GM21381 (cell line): ENCODE results near the gene ANKRD45.
"Not testable (repeated sequence)": the region's sequence is repeated elsewhere in the genome, so short reads cannot be mapped to it uniquely, and the experiment has no call there.

Source experiments
- ATAC-seq: cut with Tn5 transposase; IDR thresholded peaks from one replicate; pipeline ENCODE4 v1.9.1; 2021; ENCODE audit warnings: mild to moderate bottlenecking, moderate library complexity; ENCODE audit not compliant: unreplicated experiment

Gene ANKRD45

DNA sequence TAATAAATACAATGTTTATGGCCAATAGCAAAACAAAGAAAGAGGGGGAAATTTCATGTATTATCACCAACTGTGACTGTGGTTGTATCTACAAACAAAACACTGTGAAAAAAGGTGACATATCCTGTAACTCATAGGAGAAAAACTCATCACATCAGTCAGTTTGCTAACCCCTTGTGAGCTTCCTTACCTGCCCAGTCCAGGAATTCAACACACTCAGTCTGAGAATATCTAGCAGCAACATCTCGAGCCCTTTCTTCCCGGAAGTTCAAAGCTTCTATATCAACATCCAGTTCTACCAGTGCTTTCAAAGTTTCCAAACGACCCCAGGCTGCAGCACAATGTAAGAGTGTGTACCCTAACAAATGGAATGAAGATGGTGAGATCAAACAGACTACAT, 23.0 kb downstream of the ANKRD45 start:
- ATAC-seq, result no peak

DNA sequence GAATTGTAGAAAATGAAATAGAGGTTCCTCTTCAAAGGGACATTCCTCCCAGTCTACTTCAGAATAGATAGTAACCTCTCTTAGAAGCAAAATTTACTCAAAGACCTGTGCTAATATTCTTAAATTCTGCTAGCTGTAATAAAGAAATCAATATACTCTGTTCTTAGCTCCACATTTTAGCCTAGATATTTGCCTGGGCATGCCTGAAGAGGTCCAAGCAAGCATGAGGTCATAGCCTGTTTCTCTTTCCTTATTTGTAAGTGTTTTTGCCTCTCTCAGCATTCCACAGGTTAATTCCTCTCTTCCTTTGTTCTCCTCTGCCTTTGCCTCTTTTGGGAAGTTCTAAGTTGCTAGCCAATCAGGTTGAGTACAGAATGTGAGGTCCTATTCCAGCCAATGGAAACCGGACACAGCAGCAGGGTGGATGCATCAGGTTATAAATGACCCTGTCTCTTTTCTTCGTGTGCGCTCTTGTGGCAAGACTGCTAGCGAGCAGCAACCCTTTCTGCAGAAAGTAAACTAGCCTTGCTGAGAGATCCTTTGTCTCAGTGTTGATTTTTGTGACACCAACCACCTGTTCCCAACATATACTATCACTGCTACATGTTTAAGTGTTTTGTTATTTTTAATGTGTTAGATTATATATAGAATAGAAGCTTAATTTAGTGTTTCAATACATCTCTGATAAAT, 27.1 kb downstream of the ANKRD45 start:
- not testable (repeated sequence) for ATAC-seq

DNA sequence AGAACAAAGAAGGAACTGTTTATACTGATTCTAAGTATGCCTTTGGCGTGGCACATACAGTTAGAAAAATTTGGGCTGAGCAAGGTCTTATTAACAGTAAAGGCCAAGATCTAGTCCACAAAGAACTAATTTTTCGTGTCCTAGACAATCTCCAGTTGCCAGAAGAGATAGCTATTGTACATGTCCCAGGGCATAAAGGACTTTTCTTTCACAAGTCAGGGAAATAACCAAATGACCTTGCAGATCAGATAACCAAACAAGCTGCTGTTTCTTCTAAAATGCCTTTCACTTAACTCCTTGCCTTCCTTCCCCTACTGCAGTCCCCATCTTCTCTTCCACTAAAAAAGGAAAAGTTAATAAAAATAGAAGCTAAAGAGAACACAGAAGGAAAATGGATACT, 30.5 kb downstream of the ANKRD45 start:
- ATAC-seq, result no peak

DNA sequence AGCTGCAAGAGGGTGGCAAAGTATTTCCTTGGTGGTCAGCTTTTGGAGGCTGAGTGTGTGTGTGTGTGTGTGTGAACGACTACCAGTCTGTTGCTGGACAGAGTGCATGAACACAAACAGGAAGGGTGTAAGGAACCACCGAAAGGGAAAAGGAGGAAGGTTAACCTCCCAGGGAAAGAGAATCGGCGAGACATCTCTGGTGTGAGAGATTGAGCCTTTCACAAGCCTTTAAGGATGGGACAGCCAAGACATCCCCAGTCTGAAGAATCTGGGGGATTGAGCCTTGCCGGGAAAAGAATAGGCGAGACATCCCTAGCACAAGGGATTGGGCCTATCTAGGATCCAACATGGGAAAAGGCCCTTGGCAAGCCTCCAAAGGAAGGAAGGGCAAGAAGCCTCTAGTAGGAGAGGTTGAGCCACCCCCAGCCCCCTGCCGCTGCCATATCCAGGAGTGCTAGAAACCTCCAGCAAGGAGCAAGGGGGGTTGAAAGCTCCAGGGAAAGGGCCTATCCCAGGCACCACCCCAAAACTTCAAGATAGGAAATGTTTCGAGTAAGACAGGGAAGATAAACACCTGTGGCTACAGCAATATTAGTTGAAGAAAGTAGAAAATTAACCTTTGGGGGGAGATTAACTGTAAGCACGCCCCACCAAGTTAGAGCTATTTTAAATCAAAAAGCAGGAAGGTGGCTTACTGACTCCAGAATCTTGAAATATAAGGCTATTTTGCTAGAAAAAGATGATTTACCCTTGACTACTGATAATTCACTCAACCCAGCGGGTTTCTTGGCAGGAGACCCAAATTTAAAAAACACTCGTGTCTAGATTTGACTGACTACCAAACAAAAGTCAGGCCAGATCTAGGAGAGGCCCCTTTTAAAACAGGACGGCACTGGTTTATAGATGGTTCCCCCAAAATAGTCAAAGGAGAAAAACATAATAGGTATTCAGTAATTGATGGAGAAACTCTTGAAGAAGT, 31.3 kb downstream of the ANKRD45 start:
- ATAC-seq, result no peak

DNA sequence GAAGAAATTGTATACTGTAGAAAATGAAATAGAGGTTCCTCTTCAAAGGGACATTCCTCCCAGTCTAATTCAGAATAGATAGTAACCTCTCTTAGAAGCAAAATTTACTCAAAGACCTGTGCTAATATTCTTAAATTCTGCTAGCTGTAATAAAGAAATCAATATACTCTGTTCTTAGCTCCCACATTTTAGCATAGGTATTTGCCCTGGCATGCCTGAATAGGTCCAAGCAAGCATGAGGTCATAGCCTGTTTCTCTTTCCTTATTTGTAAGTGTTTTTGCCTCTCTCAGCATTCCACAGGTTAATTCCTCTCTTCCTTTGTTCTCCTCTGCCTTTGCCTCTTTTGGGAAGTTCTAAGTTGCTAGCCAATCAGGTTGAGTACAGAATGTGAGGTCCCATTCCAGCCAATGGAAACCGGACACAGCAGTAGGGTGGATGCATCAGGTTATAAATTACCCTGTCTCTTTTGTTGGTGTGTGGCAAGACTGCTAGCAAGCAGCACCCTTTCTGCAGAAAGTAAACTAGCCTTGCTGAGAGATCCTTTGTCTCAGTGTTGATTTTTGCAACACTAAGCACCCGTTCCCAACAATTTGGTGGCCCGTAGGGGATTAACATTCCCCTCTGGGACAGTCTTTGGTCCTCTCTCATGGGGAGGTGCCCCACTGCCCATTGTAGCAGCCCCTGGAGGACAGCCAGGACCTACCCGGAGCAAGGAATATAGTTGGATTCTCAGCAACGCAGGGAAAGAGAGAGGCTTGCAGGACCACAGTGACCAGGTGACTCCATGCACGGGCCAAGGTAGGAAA, 32.2 kb downstream of the ANKRD45 start:
- ATAC-seq, result not testable (repeated sequence)

DNA sequence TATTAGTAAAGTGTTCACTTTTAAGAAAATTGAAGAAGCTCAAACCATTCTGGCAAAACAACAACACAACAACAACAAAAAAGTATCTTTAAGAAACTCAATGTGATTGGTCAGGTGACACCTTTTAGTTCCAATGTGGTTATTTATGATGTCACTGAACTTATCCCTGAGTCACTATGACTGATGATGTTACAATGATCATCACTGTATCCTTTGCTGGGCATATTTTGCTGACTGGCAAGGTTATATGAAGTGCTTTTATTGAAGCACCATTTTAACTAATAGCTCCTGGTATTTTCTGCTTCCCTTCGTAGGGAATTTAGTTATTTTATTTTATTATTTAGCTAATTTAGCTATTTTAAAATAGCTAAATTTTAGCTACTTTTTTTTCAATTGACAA, 34.5 kb downstream of the ANKRD45 start, which contains the start of gene TEX50:
Gene TEX50 (plus strand): TSS at position 223 of the 400 bp plus-strand sequence. CDS start 184 bp downstream, outside the sequence.
- no peak for ATAC-seq

DNA sequence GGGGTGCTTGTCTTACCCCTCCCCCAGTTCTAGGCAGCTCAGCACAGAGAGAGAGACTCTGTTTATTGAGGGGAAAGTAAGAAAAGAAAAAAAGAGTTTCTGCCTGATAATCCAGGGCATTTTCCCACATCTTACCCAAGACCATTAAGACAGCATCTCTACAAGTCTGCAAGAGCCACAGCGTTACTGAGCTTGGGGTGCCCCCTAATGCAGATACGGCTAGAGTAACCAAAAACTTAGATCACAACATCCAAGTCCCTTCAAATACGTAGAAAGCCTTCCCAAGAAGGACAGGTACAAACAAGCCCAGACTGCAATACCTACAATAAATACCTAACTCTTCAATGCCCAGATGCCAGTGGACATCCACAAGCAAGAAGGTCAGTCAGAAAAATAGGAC, 40.8 kb downstream of the ANKRD45 start:
- ATAC-seq, result no peak

DNA sequence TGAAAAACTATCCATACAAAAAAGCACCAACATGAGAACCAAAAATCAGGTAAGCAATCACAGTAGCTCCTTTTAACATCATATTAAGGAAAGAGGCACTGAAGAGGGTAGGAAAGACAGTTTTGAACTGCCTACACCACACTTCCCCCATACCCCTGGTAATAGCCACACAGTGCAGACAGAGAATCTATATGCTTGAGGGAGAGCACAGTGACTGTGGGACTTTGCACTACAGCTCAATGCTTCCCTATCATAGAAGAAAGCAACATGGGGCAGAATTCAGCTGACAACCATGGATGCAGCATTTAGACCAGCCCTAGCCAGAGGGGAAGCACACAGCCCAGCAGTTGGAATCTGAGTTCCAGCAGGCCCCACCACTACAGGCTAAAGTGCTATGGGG, 42.4 kb downstream of the ANKRD45 start:
- no peak for ATAC-seq

DNA sequence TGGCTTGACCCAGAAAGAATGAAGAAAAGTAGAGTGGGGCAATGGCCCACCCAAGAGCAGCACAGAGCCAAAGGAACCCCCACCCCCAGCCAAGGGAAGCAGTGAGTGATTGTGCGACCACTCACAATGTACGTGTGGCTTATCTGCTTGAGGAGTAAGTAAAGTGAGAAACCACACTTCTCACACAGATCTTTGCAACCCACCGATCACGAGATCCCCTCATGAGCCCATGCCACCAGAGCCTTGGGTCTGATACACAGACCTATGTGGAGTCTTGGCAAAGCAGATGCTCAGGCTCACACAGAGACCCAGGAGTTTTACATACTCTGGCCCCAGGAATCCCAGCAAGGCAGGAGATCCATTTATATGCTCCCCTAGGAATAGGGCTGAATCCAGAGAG, 52.8 kb downstream of the ANKRD45 start:
- ATAC-seq, result no peak

DNA sequence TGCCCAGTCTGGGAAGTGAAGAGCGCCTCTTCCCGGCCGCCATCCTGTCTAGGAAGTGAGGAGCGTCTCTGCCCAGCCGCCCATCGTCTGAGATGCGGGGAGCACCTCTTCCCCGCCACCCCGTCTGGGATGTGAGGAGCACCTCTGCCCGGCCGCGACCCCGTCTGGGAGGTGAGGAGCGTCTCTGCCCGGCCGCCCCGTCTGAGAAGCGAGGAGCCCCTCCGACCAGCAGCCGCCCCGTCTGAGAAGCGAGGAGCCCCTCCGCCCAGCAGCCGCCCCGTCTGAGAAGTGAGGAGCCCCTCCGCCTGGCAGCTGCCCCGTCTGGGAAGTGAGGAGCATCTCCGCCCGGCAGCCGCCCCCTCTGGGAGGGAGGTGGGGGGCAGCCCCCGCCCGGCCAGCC, 56.6 kb downstream of the ANKRD45 start:
- ATAC-seq, result not testable (repeated sequence)

DNA sequence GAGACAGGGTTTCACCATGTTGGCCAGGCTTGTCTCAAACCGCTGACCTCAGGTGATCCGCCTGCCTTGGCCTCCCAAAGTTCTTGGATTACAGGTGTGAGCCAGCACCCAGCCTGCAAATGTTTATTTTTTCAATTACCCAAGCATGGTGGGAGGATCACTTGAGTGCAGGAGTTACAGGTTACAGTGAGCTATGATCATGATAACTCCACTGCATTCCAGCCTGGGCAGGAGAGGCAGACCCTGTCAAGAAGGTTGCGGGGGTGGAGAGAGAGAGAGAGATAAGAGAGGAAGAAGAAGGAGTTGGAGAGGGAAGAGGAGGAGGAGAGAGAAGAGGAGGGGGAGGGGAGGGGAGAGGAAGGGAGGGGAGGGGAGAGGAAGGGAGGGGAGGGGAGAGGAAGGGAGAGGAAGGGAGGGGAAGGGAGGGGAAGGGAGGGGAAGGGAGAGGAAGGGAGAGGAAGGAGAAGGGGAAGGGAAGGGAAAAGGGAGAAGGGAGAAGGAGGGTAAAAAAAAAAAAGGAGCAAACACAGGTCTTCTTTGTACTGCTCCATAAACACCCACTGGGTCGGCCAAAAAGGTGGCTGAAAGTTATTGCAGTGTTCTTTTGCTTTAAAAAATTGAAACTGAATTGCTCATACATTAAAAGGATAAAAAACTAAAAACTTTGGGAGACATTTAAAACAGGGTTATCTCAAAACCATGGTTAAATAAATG, 61.0 kb downstream of the ANKRD45 start:
- ATAC-seq, result no peak

DNA sequence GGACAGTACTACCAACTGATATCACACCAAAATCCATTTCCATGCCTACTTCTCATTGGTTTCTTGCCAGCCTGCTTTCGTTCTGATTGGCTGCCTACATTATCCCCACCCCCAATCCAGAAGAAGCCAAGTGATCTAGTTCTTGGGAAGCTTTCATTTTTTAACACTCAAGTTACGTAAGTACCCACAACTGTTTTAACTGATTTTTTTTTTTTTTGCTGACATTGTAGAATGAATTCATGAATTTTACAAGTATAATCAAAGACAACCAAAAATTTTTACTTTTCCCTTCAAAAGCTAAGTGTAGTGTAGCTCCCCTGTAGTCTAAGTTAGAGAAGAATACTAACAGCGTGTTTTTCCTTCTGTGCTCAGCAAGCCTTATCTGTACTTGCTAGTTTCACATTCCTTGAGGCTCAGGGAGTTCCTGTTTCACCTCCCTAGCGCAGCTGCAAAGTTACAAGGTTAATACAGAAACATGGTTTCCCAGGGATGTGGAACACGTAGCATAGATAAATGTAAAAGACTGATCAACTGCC, 66.5 kb downstream of the ANKRD45 start, which contains the start of gene SLC9C2:
Gene SLC9C2 (minus strand): TSS at position 17 of the 536 bp plus-strand sequence. CDS start 1,296 bp downstream, outside the sequence.
- no peak for ATAC-seq

DNA sequence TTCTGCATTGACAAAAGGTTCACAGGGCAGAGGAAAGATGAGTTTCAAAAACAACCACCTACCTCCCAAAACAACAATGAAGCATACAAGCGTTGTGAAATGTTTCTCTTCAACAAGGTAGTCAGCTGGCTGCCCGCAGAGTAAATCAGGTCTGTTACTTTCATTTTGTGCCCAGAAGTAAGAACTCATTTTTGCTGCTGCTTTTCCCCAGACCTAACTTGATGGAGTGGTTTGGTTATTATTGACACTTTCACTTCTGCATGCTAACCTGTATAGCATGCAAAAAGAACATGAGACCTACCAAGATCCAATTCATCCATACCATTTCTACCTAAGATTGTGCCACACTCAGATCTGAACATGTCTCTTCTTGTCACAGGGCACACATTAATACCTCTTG, 68.1 kb downstream of the ANKRD45 start:
- ATAC-seq, result no peak

DNA sequence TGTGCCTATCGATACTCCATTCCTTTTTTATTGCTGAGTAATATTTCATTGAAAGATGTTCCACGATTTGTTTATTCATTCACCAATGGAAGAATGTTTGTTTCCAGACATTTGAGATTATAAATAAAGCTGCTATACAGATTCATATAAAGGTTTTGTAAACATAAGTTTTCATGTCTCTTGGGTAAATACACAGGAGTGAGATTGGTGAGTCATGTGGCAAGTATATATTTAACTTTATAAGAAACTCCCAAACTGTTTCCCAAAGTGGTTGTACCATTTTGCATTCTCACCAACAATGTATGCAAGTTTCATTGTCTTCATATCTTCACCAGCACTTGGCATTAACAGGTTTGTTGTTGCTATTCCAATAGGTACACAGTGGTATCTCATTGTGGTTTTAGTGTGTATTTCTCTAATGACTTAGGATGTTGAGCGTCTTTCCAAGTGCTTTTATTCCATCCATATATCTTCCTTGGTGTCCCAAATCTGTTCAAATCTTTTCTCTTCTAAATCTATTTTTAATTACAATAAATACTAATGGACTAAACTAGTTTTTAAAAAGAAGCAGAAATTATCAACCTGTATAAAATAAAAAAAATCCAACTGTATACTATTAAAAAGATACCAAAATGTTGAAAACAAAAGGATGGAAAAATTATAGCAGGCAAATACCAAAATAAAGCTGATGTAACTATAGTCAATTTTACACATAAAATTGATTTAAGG, 73.4 kb downstream of the ANKRD45 start:
- no peak for ATAC-seq

DNA sequence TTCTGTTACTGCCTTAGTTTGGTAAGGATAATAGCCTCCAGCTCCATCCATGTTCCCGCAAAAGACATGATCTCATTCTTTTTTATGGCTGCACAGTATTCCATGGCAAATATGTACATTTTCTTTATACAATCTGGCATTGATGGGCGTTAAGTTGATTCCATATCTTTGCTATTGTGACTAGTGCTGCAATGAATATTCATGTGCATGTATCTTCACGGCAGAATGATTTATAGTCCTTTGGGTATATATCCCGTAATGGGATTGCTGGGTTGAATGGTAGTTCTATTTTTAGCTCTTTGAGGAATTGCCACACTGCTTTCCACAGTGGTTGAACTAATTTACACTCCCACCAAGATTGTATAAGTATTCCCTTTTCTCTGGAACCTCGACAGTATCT, 78.5 kb downstream of the ANKRD45 start:
- ATAC-seq, result not testable (repeated sequence)

DNA sequence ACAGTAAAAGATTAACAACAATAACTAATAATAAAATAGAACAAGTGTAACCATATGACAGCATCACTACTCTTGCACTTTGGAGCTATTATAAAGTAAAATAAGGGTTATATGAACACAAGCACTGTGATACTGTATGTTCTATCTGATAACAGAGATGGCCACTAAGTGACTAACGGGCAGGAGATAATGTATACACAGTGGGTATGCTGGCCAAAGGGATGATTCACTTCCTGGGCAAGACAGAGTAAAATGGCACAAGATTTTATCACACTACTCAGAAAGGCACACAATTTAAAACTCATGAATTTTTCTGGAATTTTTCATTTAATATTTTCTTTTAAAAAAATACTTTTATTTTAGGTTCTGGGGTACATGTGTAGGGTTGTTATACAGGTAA, 79.1 kb downstream of the ANKRD45 start:
- no peak for ATAC-seq

DNA sequence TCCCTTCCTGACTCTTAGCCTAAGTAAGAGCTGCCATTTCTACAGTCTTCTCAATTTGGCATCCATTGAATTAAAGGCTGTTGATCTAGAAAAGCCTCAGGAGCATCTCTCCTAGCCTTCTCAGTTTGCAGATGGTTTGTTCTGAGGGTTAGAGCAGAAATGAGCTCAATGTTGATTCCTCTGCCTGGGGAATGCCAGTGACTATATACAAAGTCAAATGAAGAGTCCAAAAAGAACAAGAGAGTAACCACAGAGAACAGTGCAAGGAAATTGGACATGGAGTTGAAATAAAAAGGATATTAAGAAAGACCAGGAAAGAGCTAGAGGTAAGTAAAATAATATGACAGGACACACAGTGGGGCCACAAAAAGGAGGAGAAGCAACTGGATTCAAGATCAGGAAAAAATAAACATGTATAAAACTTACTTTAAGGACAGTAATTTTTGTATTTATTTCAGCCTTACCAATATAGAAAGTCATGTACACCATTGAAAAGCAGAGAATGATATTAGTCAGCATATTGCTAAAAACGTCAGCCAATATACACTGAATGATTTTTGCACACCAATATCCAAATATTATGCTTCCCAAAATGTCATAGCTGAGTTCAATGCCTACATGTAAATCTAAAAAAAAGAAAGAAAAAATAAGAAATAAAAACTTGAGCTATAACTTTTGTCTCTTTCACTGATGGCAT, 88.1 kb downstream of the ANKRD45 start:
- no peak for ATAC-seq

DNA sequence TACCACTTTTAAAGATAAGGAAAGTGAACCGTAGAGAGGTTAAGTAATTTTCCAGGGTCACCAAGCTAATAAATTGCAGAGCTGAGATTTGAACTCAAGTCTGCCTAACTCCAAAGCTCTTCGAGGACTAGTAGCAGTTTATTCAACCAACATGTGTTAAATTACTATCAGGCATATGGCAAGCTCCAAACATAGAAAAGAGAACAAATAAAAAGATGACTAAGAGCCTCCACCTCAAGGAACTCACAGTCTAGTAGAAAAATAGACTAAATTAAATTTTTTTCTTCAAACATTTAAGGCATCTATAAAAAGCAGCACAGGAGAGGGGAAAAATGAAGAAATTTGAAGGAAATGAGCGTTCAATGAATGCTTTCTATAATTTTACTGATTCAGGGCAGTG, 89.0 kb downstream of the ANKRD45 start:
- ATAC-seq, result no peak

DNA sequence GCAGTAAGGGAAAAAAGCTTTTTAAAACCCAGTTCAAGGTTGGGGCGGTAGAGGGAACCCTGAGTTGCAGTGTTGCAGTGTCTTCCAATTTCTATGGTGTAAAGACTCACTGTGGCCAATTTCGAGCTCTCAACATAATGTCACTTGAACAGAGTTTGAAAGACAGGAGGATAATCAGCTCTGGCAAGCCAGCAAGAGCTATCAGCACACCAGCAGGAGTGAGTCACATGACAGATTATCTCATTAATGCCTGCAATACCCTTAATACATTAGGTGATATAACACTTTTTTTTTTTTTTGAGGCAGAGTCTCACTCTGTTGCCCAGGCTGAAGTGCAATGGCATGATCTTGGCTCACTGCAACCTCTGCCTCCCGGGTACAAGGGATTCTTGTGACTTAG, 89.6 kb downstream of the ANKRD45 start:
- ATAC-seq, result no peak
